Thoracic aorta (tissue), 2 donors: ENCODE measurements around the gene NEURL1. TPM values are rescaled to one million over a fixed set of nuclear protein-coding genes. Genes with fewer than 3 reads are reported as not detected.

Experiments
- ATAC-seq: fragments of 150-250 bp; one replicate; pipeline ENCODE4 v1.8.0; 2017; ENCODE audit warnings: low read depth; ENCODE audit not compliant: insufficient number of reproducible peaks, low FRiP score
- DNase-seq: peaks from one replicate; pipeline ENCODE4 v3.0.0-alpha.2; 2020; ENCODE audit warnings: low spot score
- H3K27ac ChIP-seq, 2 donors: fragments of 200-600 bp; sonication (generic); 1 replicate in 1 of 2; 2 replicates in 1 of 2; pipeline ENCODE4 v1.5.1; 2016; ENCODE audit warnings: mild to moderate bottlenecking in 2 of 2, moderate library complexity in 2 of 2
- H3K27me3 ChIP-seq: fragments of 200-600 bp; sonication (generic); replicated peaks from 2 replicates; pipeline ENCODE4 v1.6.0; 2016; ENCODE audit warnings: mild to moderate bottlenecking; ENCODE audit not compliant: insufficient read depth
- H3K36me3 ChIP-seq: fragments of 200-600 bp; sonication (generic); one replicate; pipeline ENCODE4 v1.5.1; 2016
- H3K4me1 ChIP-seq, 2 donors: fragments of 200-600 bp; sonication (generic); 1 replicate in 1 of 2; 2 replicates in 1 of 2; pipeline versions ENCODE4 v1.5.1 to v1.6.0; 2016; ENCODE audit warnings: low read depth in 2 of 2, mild to moderate bottlenecking in 1 of 2; ENCODE audit not compliant: control insufficient read depth in 1 of 2
- H3K4me3 ChIP-seq: fragments of 200-600 bp; sonication (generic); 2 replicates; pipeline ENCODE4 v1.5.1; 2016; ENCODE audit warnings: mild to moderate bottlenecking
- H3K9me3 ChIP-seq: fragments of 200-600 bp; sonication (generic); 2 replicates; pipeline ENCODE4 v1.5.1; 2016
- total RNA-seq, 2 donors: library from RNA; depleted of rRNA; stranded (reverse); fragments of >200 nt; gene quantifications; one replicate each; pipeline versions ENCODE4 v1.1.0 to v1.2.3, GENCODE V29; 2016
- TF ChIP-seq, protein P1 (sequence below): fragments of 200-600 bp; sonication (generic); IDR thresholded peaks from one replicate; pipeline ENCODE4 v1.5.1; 2019; ENCODE audit warnings: antibody characterized with exemption

NEURL1 gene
- total RNA-seq, 2 donors from 2014 or later, result 0.28 TPM; not detected in 1

DNA sequence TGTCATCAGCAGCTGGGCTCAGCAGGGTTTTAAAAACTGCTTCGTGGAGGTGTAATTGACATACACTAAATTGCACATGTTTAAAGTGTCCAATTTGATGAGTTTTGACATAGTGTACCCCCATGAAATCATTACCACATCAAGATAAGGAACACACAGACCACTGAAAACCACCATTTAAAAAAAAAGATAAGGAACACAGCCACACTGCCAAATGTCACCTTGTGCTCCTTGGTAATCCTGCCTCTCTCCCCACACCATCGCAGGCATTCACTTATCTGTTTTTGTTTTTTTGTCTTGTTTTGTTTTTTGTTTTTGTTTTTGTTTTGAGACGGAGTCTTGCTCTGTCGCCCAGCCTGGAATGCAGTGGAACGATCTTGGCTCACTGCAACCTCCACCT lies 75.0 kb downstream of the NEURL1 start:
- Histone ChIP-seq H3K27me3 (no peaks in the 10 kb centered on the region), H3K27ac (no peak overlapping the region), H3K36me3 (no peaks in the 10 kb centered on the region), H3K9me3 (no peaks in the 10 kb centered on the region), H3K4me1 (no peaks in the 10 kb centered on the region), H3K4me3 (no peak overlapping the region)
- no peak for ATAC-seq
- TF ChIP-seq, protein P1, sequence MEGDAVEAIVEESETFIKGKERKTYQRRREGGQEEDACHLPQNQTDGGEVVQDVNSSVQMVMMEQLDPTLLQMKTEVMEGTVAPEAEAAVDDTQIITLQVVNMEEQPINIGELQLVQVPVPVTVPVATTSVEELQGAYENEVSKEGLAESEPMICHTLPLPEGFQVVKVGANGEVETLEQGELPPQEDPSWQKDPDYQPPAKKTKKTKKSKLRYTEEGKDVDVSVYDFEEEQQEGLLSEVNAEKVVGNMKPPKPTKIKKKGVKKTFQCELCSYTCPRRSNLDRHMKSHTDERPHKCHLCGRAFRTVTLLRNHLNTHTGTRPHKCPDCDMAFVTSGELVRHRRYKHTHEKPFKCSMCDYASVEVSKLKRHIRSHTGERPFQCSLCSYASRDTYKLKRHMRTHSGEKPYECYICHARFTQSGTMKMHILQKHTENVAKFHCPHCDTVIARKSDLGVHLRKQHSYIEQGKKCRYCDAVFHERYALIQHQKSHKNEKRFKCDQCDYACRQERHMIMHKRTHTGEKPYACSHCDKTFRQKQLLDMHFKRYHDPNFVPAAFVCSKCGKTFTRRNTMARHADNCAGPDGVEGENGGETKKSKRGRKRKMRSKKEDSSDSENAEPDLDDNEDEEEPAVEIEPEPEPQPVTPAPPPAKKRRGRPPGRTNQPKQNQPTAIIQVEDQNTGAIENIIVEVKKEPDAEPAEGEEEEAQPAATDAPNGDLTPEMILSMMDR, result no peak
- DNase-seq, result no peak

DNA sequence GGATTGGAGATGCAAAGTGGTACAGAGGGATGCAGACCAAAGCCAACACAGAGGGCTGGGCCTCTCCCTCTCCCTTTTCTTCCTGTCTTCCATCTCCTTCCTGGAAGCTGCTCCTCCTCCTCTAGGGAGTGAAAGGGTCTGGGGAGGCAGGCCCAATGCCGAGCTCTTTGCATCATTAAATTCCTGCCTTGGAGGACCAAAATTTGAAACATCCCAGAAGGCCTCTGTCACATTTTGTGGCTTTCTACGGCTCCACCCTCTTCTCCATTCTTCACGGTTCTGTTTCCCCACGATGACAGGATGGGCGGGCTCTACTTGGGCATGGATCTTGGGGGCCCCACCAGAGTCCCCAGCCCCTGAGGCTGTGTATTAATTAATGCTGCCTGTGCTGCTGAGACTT lies 76.4 kb downstream of the NEURL1 start:
- Histone ChIP-seq H3K9me3 (no peaks in the 10 kb centered on the region), H3K36me3 (no peaks in the 10 kb centered on the region), H3K4me3 (no peak overlapping the region), H3K27ac (no peak overlapping the region), H3K4me1 (no peaks in the 10 kb centered on the region), H3K27me3 (no peaks in the 10 kb centered on the region)
- DNase-seq, result no peak
- TF ChIP-seq, protein P1, result no peak
- ATAC-seq, result no peak

DNA sequence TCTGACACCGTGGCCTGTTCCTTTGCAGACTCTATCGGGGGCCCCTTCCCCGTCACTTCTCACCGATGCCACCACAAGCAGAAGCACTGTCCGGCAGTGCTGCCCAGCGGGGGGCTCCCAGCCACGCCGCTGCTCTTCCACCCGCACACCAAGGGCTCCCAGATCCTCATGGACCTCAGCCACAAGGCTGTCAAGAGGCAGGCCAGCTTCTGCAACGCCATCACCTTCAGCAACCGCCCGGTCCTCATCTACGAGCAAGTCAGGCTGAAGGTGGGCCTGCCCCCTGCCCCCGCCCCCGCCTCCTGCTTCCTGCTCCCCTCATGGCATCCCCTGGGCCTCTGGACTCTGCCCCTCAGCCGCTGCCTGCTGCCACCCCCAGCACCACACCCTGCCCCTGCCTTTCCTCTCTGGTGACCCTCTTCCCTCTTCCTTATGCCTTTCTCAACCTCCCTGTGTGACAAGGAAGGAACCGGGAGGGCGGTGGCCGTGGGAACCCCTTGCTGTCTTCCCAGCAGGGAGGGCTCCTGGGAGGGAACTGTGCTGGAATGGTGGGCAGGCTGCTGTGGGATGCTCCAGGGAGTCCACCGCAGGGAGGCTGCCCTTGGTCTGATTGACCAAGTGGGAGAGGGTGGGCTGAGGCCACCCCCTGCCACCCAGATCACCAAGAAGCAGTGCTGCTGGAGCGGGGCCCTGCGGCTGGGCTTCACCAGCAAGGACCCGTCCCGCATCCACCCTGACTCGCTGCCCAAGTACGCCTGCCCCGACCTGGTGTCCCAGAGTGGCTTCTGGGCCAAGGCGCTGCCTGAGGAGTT lies 77.5 kb downstream of the NEURL1 start:
- ATAC-seq (no peak), DNase-seq (no peak)
- Histone ChIP-seq H3K9me3 (no peaks in the 10 kb centered on the region), H3K4me1 (no peaks in the 10 kb centered on the region), H3K4me3 (no peak overlapping the region), H3K27ac (no peak overlapping the region), H3K36me3 (no peaks in the 10 kb centered on the region), H3K27me3 (no peaks in the 10 kb centered on the region)
- TF ChIP-seq, protein P1, result no peak

DNA sequence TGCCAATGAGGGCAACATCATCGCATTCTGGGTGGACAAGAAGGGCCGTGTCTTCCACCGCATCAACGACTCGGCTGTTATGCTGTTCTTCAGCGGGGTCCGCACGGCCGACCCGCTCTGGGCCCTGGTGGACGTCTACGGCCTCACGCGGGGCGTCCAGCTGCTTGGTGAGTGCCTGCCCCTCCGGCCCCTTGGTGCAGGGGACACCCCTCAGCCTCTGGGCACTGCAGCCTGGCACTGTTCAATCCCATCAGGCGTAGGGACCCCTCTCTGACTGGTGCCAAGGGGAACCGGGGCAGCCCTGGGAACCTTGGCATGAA lies 78.1 kb downstream of the NEURL1 start:
- Histone ChIP-seq H3K36me3 (no peaks in the 10 kb centered on the region), H3K9me3 (no peaks in the 10 kb centered on the region), H3K4me3 (no peak overlapping the region), H3K4me1 (no peaks in the 10 kb centered on the region), H3K27me3 (no peaks in the 10 kb centered on the region), H3K27ac (no peak overlapping the region)
- DNase-seq (no peak), ATAC-seq (no peak)
- TF ChIP-seq, protein P1, result no peak

DNA sequence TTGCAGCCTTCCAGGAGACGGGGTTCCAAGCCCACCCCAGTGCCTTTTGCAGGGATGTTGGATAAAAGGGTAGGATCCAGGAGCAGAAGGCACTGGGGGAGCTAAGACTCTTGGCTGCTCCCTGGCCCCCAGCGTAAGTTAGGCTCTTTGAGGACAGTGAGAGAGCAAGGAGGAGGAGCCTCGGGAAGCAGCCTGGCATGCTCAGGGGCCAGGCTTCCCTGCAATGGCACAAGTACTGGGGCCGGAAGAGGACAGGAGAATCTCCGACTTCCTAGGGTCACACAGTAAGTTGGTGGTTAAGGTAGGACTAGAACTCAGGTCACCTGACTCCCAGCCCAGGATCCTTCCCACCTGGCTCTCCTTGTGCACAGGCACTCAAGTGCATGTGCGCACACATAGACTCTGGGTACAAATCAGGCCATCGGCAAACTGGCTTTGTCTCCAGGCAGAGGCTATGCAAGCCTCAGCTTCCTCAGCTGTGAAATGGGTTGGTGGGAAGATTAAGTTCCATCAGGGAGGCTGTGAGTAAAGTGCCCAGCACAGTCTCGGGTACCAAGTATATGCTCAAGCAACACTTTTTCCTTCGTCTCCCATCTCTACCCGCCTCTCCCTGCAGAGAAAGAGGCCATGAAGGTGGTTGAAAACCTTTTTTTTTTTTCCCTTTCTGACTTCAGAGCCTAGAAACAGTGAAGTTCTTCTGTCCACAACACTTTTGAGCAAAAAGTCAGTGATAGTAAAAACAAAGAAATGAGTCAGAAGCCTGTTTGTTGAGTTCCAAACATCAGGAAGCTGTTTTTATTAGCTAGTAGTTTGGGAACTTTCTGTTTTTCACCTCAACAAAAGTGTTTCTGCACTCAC lies 79.1 kb downstream of the NEURL1 start:
- H3K36me3 ChIP-seq, result no peaks in the 10 kb centered on the region
- TF ChIP-seq, protein P1, result no peak
- ATAC-seq, result no peak
- no peaks in the 10 kb centered on the region for H3K27me3 ChIP-seq
- H3K4me1 ChIP-seq, result no peaks in the 10 kb centered on the region
- no peaks in the 10 kb centered on the region for H3K9me3 ChIP-seq
- no peak for DNase-seq
- no peak overlapping the region for H3K27ac ChIP-seq
- no peak overlapping the region for H3K4me3 ChIP-seq
